Subcutaneous abdominal adipose tissue (tissue), 5 donors: ENCODE results near the gene GPR89A.
"Not testable (repeated sequence)": the region's sequence is repeated elsewhere in the genome, so short reads cannot be mapped to it uniquely, and the experiment has no call there.

Experiments
- H3K27ac ChIP-seq: one replicate; pipeline ENCODE4 v1.7.0; 2013; ENCODE audit warnings: low read depth, mild to moderate bottlenecking, inconsistent platforms, low read length, moderate library complexity
- H3K27me3 ChIP-seq, 5 donors: one replicate each; pipeline ENCODE4 v1.7.0; 2013; ENCODE audit warnings: low read length in 5 of 5, inconsistent platforms in 1 of 5; ENCODE audit not compliant: control insufficient read depth in 5 of 5, insufficient read depth in 4 of 5
- H3K36me3 ChIP-seq, 5 donors: one replicate each; pipeline ENCODE4 v1.7.0; 2013; ENCODE audit warnings: low read length in 5 of 5; ENCODE audit not compliant: control insufficient read depth in 5 of 5, insufficient read depth in 5 of 5
- H3K4me1 ChIP-seq, 5 donors: one replicate each; pipeline ENCODE4 v1.7.0; 2013; ENCODE audit warnings: low read length in 5 of 5, mild to moderate bottlenecking in 3 of 5, moderate library complexity in 1 of 5; ENCODE audit not compliant: control insufficient read depth in 5 of 5, insufficient read depth in 5 of 5
- H3K4me3 ChIP-seq, 5 donors: one replicate each; pipeline ENCODE4 v1.7.0; 2013; ENCODE audit warnings: low read length in 5 of 5, low read depth in 1 of 5
- H3K9ac ChIP-seq, 5 donors: one replicate each; pipeline ENCODE4 v1.7.0; 2013; ENCODE audit warnings: low read length in 5 of 5, mild to moderate bottlenecking in 4 of 5, moderate library complexity in 3 of 5
- H3K9me3 ChIP-seq, 5 donors: one replicate each; pipeline ENCODE4 v1.7.0; 2013; ENCODE audit warnings: low read length in 5 of 5; ENCODE audit not compliant: control insufficient read depth in 5 of 5
- donor health status: healthy.
- donor health status: healthy.
- donor health status: healthy.
- donor health status: healthy.
- donor health status: healthy.

Gene GPR89A

GRCh38 chr1:145607833-145608733 is at the start of gene GPR89A:
Gene GPR89A, plus strand, starts transcription at chr1:145607988. Its CDS starts 146 bp downstream, at chr1:145608134.
- not testable (repeated sequence) for H3K36me3 ChIP-seq, H3K9me3 ChIP-seq, H3K4me1 ChIP-seq, H3K27me3 ChIP-seq
- Histone ChIP-seq H3K27ac (peak within 1 kb of the TSS; percentile 62), H3K9ac (peak within 1 kb of the TSS in 4 of 5 donors; percentile 59 to 82 (median 75)), H3K4me3 (peak within 1 kb of the TSS in 4 of 5 donors; percentile 73 to 84 (median 80))

GRCh38 chr1:145586820-145587219 is 21.0 kb upstream of the GPR89A start:
- not testable (repeated sequence) for H3K36me3 ChIP-seq, H3K27me3 ChIP-seq, H3K4me1 ChIP-seq

GRCh38 chr1:145590806-145591205 is 17.0 kb upstream of the GPR89A start:
- H3K9ac ChIP-seq, H3K9me3 ChIP-seq, H3K4me3 ChIP-seq, H3K27me3 ChIP-seq, H3K36me3 ChIP-seq, H3K4me1 ChIP-seq, H3K27ac ChIP-seq: not testable (repeated sequence)

More at GRCh38 chr1:145586820-145587219, 21.0 kb upstream of the GPR89A start:
- H3K27ac ChIP-seq, H3K4me3 ChIP-seq, H3K9me3 ChIP-seq, H3K9ac ChIP-seq: not testable (repeated sequence)

- not testable (repeated sequence) for H3K9ac ChIP-seq, H3K36me3 ChIP-seq, H3K27me3 ChIP-seq, H3K4me1 ChIP-seq, H3K4me3 ChIP-seq, H3K27ac ChIP-seq, H3K9me3 ChIP-seq
Observed at GRCh38 chr1:145592347-145592746, 15.4 kb upstream of the GPR89A start.

- not testable (repeated sequence) for H3K27ac ChIP-seq, H3K9ac ChIP-seq, H3K9me3 ChIP-seq, H3K4me3 ChIP-seq, H3K27me3 ChIP-seq, H3K4me1 ChIP-seq, H3K36me3 ChIP-seq
Observed at GRCh38 chr1:145595421-145595820, 12.4 kb upstream of the GPR89A start.

GRCh38 chr1:145596236-145596635 is 11.6 kb upstream of the GPR89A start:
- not testable (repeated sequence) for H3K9ac ChIP-seq, H3K27me3 ChIP-seq, H3K4me1 ChIP-seq, H3K4me3 ChIP-seq, H3K36me3 ChIP-seq, H3K9me3 ChIP-seq, H3K27ac ChIP-seq

GRCh38 chr1:145599426-145599825 is 8.4 kb upstream of the GPR89A start:
- H3K4me3 ChIP-seq, H3K27me3 ChIP-seq, H3K27ac ChIP-seq, H3K9me3 ChIP-seq, H3K36me3 ChIP-seq, H3K4me1 ChIP-seq, H3K9ac ChIP-seq: not testable (repeated sequence)

- H3K9me3 ChIP-seq = no peaks in the 10 kb centered on the region
- no peaks in the 10 kb centered on the region for H3K27me3 ChIP-seq
- no peak overlapping the region for H3K27ac ChIP-seq
- H3K4me1 ChIP-seq = no peaks in the 10 kb centered on the region
- no peak overlapping the region for H3K4me3 ChIP-seq
- H3K36me3 ChIP-seq = no peaks in the 10 kb centered on the region
- H3K9ac ChIP-seq = no peak overlapping the region
Observed at GRCh38 chr1:145601593-145601992, 6.2 kb upstream of the GPR89A start.

- not testable (repeated sequence) for H3K9ac ChIP-seq, H3K4me3 ChIP-seq, H3K27me3 ChIP-seq, H3K27ac ChIP-seq, H3K9me3 ChIP-seq, H3K4me1 ChIP-seq, H3K36me3 ChIP-seq
Observed at GRCh38 chr1:145606840-145607239, 948 bp upstream of the GPR89A start.

GRCh38 chr1:145607289-145607688 is 499 bp upstream of the GPR89A start:
- not testable (repeated sequence) for H3K9ac ChIP-seq, H3K27ac ChIP-seq, H3K4me3 ChIP-seq

More at GRCh38 chr1:145607289-145607688, 499 bp upstream of the GPR89A start:
- H3K36me3 ChIP-seq, H3K9me3 ChIP-seq, H3K4me1 ChIP-seq, H3K27me3 ChIP-seq: not testable (repeated sequence)
